Tibial nerve (tissue), 4 donors: ENCODE data around the gene STPG3. TPM values are rescaled to one million over a fixed set of nuclear protein-coding genes. Genes with fewer than 3 reads are reported as not detected.

Experiments used
- DNase-seq, 2 donors: peaks; one replicate each; pipeline ENCODE4 v3.0.0-alpha.2; 2019; ENCODE audit warnings: low spot score in 2 of 2
- H3K27ac ChIP-seq, 4 donors: fragments of 200-600 bp; sonication (generic) in 3 of 4; one replicate each; pipeline ENCODE4 v1.5.1; 2017 to 2019; ENCODE audit warnings: mild to moderate bottlenecking in 1 of 4
- H3K27me3 ChIP-seq, 2 donors: fragments of 200-600 bp; sonication (generic) in 1 of 2; one replicate each; pipeline versions ENCODE4 v1.5.1 to v1.6.0; 2017 to 2019
- H3K36me3 ChIP-seq, 3 donors: fragments of 200-600 bp; sonication (generic); one replicate each; pipeline ENCODE4 v1.5.1; 2018 to 2019
- H3K4me1 ChIP-seq, 4 donors: fragments of 200-600 bp; sonication (generic) in 3 of 4; one replicate each; pipeline ENCODE4 v1.5.1; 2017 to 2019
- H3K4me3 ChIP-seq, 4 donors: fragments of 200-600 bp; sonication (generic) in 3 of 4; one replicate each; pipeline ENCODE4 v1.5.1; 2017 to 2019; ENCODE audit warnings: mild to moderate bottlenecking in 1 of 4, moderate library complexity in 1 of 4
- H3K9me3 ChIP-seq, 4 donors: fragments of 200-600 bp; sonication (generic) in 3 of 4; one replicate each; pipeline ENCODE4 v1.5.1; 2017 to 2019
- CTCF ChIP-seq, 5 experiments: fragments of 200-600 bp in 3 of 5; fragments of 450-650 bp in 2 of 5; sonication (generic) in 3 of 5; IDR thresholded peaks; one replicate each; pipeline ENCODE4 v1.5.1; 2016 to 2019; ENCODE audit warnings: antibody characterized with exemption in 5 of 5, mild to moderate bottlenecking in 3 of 5, moderate library complexity in 2 of 5
- EP300 ChIP-seq, 2 donors: sonication (generic); formaldehyde crosslinking; IDR thresholded peaks; one replicate each; pipeline ENCODE4 v1.6.1; 2017; ENCODE audit warnings: antibody characterized with exemption in 2 of 2, mild to moderate bottlenecking in 1 of 2
- POLR2A ChIP-seq, 2 donors: fragments of 450-650 bp; IDR thresholded peaks; one replicate each; pipeline ENCODE4 v1.6.1; 2017; ENCODE audit warnings: antibody characterized with exemption in 2 of 2, mild to moderate bottlenecking in 2 of 2, moderate library complexity in 2 of 2
- WGBS, 2 donors: methylation state at CpG; one replicate each; pipeline ENCODE4 v1.1.5; 2018; 5-methylcytosine and 5-hydroxymethylcytosine counted together
- total RNA-seq, 4 donors: library from RNA; depleted of rRNA; stranded (reverse); fragments of >200 nt; gene quantifications; one replicate each; pipeline ENCODE4 v1.1.0, GENCODE V29; 2016

Gene STPG3
- total RNA-seq: not detected

- Histone ChIP-seq H3K27ac (no peak within 1 kb of the TSS), H3K4me3 (no peak within 1 kb of the TSS), H3K36me3 (peaks cover 0 to under 1% (median 0%) of the 10 kb centered on the region in 3 donors), H3K9me3 (no peaks in the 10 kb centered on the region), H3K4me1 (peaks cover 0 to 26% (median 14%) of the 10 kb centered on the region in 4 donors), H3K27me3 (no peaks in the 10 kb centered on the region)
- 51 to 62% methylated on average over 4 of the region's 4 CpGs for WGBS, 2 donors
- no peak for DNase-seq
- TF ChIP-seq POLR2A (IDR thresholded peaks at IDR 0.05) (no peak), EP300 (IDR thresholded peaks at IDR 0.05) (no peak), CTCF (IDR thresholded peaks at IDR 0.05) (no peak)
Measured at GRCh38 chr9:137251194-137251461, at the start of gene STPG3. Gene STPG3 (plus strand): TSS chr9:137251286. CDS start chr9:137251287, 1 bp downstream.

- H3K9me3 ChIP-seq: no peaks in the 10 kb centered on the region
- H3K36me3 ChIP-seq: peaks cover 0 to 8% (median 0%) of the 10 kb centered on the region in 3 donors
- H3K27ac ChIP-seq: no peak overlapping the region
- peaks cover 13 to 80% (median 59%) of the 10 kb centered on the region in 4 donors for H3K4me1 ChIP-seq
- no peak for DNase-seq
- H3K4me3 ChIP-seq: no peak overlapping the region
- TF ChIP-seq EP300 (IDR thresholded peaks at IDR 0.05): no peak
- TF ChIP-seq POLR2A (IDR thresholded peaks at IDR 0.05): no peak
- no peak for TF ChIP-seq CTCF (IDR thresholded peaks at IDR 0.05)
- H3K27me3 ChIP-seq: no peaks in the 10 kb centered on the region
- WGBS, 2 donors: 72 to 75% methylated on average over 8 of the region's 8 CpGs
Measured at GRCh38 chr9:137202966-137203365, 48.1 kb upstream of the STPG3 start.

GRCh38 chr9:137204731-137205125 lies 46.4 kb upstream of the STPG3 start:
- Histone ChIP-seq H3K27ac (peak overlapping the region in 2 of 4 donors; percentile 89), H3K4me3 (peak overlapping the region; percentile 96 to 99 (median 96)), H3K36me3 (peaks cover 0 to 19% (median 0%) of the 10 kb centered on the region in 3 donors), H3K9me3 (no peaks in the 10 kb centered on the region), H3K27me3 (no peaks in the 10 kb centered on the region), H3K4me1 (peaks cover 6 to 62% (median 47%) of the 10 kb centered on the region in 4 donors)
- TF ChIP-seq POLR2A (IDR thresholded peaks at IDR 0.05) (no peak), CTCF (IDR thresholded peaks at IDR 0.05) (no peak), EP300 (IDR thresholded peaks at IDR 0.05) (no peak)
- 15 to 17% methylated on average over 21 of the region's 21 CpGs for WGBS, 2 donors
- no peak for DNase-seq

- H3K27me3 ChIP-seq: no peaks in the 10 kb centered on the region
- peak within 1 kb of the TSS; percentile 96 to 99 (median 96) for H3K4me3 ChIP-seq
- H3K36me3 ChIP-seq: peaks cover 0 to 25% (median 0%) of the 10 kb centered on the region in 3 donors
- DNase-seq: peak; percentile 80 to 89
- peak within 1 kb of the TSS; percentile 64 to 89 (median 84) for H3K27ac ChIP-seq
- peaks cover 6 to 60% (median 45%) of the 10 kb centered on the region in 4 donors for H3K4me1 ChIP-seq
- no peaks in the 10 kb centered on the region for H3K9me3 ChIP-seq
- 0 to 1% methylated on average over 32 to 38 of the region's 98 CpGs for WGBS, 2 donors
- TF ChIP-seq EP300 (IDR thresholded peaks at IDR 0.05) (peak in 1 of 2 donors; percentile 96), CTCF (IDR thresholded peaks at IDR 0.05) (no peak), POLR2A (IDR thresholded peaks at IDR 0.05) (peak; percentile 60 to 71)
Measured at GRCh38 chr9:137205126-137206069, 45.7 kb upstream of the STPG3 start, which contains the start of the genes NDOR1 and TMEM203. Gene NDOR1 (plus strand): TSS chr9:137205700. CDS start chr9:137205778, 78 bp downstream. Gene TMEM203 (minus strand): TSS chr9:137205648. CDS start chr9:137205414, 234 bp downstream.

DNA sequence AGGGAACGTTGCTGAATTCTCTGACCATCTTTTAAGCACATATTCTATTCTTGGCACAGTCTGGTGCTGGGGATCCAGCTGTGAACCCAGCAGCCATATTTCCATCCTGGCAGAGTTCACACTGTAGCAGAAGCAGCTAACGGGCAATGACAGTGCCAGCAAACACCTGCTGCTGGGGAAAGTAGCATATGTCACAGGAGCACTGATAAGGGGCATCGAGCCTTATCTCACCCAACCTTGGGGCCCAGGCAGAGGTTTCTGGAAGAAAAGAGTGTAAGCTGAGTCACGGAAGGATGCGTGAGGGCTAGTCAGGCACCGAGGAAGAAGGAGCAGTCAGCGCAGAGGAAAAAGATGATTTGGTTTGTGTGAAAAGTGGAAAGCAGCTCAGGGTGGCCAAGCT lies 44.5 kb upstream of the STPG3 start:
- peak overlapping the region in 3 of 4 donors; percentile 96 to 99 (median 96) for H3K4me3 ChIP-seq
- H3K36me3 ChIP-seq: peaks cover 0 to 31% (median 0%) of the 10 kb centered on the region in 3 donors
- H3K9me3 ChIP-seq: no peaks in the 10 kb centered on the region
- no peaks in the 10 kb centered on the region for H3K27me3 ChIP-seq
- no peak for DNase-seq
- H3K4me1 ChIP-seq: peaks cover 6 to 53% (median 39%) of the 10 kb centered on the region in 4 donors
- TF ChIP-seq CTCF (IDR thresholded peaks at IDR 0.05) (no peak), POLR2A (IDR thresholded peaks at IDR 0.05) (no peak), EP300 (IDR thresholded peaks at IDR 0.05) (no peak)
- H3K27ac ChIP-seq: peak overlapping the region in 1 of 4 donors; percentile 89
- 85 to 86% methylated on average over 7 of the region's 7 CpGs for WGBS, 2 donors
